Activated T-cell treated with anti-CD3 and anti-CD28 coated beads for 1 hour (primary cell): ENCODE measurements around the gene SPP1.
"Not testable (repeated sequence)": the region's sequence is repeated elsewhere in the genome, so short reads cannot be mapped to it uniquely, and the experiment has no call there.

Source experiments
- DNase-seq: peaks from one replicate; pipeline ENCODE4 v3.0.0-alpha.2; 2020; ENCODE audit warnings: low read depth

SPP1 gene

DNA sequence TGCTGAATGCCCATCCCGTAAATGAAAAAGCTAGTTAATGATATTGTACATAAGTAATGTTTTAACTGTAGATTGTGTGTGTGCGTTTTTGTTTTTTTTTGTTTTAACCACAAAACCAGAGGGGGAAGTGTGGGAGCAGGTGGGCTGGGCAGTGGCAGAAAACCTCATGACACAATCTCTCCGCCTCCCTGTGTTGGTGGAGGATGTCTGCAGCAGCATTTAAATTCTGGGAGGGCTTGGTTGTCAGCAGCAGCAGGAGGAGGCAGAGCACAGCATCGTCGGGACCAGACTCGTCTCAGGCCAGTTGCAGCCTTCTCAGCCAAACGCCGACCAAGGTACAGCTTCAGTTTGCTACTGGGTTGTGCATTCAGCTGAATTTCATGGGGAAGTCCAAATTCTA, at the start of gene SPP1:
Gene SPP1, plus strand, starts transcription at position 249 of the 400 bp plus-strand sequence. CDS start 1,182 bp downstream, outside the sequence.
- DNase-seq = no peak

GRCh38 chr4:87926554-87927098, 48.9 kb upstream of the SPP1 start:
- DNase-seq = no peak

- no peak for DNase-seq
Observed at GRCh38 chr4:87930629-87931028, 44.9 kb upstream of the SPP1 start.

GRCh38 chr4:87931932-87932331, 43.6 kb upstream of the SPP1 start:
- no peak for DNase-seq

GRCh38 chr4:87932718-87933141, 42.8 kb upstream of the SPP1 start:
- DNase-seq = no peak

DNA sequence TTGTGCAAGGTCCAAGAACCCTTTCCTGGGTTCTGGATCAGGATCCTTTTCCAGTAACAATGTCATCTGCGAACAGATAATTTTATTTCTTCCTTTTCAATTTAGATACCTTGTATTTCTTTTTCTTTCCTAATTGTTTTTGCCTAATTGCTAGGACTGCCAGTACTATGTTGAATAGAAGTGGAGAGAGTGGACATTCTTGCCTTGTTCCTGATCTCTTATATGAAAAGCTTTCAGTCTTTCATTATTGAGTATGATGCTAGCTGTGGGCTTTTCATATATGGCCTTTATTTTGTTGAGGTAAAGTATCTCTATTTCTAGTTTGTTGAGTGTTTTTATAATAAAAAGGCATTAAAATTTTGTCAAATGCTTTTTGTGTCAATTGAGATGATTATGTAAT, 42.2 kb upstream of the SPP1 start:
- no peak for DNase-seq

GRCh38 chr4:87934157-87934704, 41.3 kb upstream of the SPP1 start:
- no peak for DNase-seq

- DNase-seq = no peak
Observed at GRCh38 chr4:87934973-87935372, 40.5 kb upstream of the SPP1 start.

DNA sequence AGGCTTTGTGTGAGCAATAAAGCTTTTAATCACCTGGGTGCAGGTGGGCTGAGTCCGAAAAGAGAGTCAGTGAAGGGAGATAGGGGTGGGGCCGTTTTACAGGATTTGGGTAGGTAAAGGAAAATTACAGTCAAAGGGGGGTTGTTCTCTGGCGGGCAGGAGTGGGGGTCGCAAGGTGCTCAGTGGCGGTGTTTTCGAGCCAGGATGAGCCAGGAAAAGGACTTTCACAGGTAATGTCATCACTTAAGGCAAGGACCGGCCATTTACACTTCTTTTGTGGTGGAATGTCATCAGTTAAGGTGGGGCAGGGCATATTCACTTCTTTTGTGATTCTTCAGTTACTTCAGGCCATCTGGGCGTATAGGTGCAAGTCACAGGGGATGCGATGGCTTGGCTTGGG, 39.6 kb upstream of the SPP1 start:
- DNase-seq = not testable (repeated sequence)

- DNase-seq = no peak
Observed at GRCh38 chr4:87937523-87937922, 38.0 kb upstream of the SPP1 start.

- DNase-seq = no peak
Observed at GRCh38 chr4:87938746-87939145, 36.8 kb upstream of the SPP1 start.

GRCh38 chr4:87939978-87940690, 35.4 kb upstream of the SPP1 start:
- DNase-seq = no peak

DNA sequence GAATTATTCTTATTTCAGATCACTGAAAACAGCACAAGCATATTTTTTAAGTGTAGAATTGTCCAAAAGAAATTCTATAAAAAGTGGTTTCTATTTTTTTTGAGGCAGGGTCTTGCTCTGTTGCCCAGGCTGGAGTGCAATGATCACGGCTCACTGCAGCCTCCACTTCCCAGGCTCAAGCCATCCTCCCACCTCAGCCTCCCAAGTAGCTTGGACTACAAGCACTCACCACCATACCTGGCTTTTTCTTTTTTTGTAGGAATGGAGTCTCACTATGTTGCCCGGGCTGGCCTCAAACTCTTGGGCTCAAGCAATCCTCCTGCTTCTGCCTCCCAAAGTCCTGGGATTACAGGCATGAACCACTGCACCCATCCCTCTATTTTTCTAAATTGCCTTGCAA, 34.7 kb upstream of the SPP1 start:
- DNase-seq = not testable (repeated sequence)

DNA sequence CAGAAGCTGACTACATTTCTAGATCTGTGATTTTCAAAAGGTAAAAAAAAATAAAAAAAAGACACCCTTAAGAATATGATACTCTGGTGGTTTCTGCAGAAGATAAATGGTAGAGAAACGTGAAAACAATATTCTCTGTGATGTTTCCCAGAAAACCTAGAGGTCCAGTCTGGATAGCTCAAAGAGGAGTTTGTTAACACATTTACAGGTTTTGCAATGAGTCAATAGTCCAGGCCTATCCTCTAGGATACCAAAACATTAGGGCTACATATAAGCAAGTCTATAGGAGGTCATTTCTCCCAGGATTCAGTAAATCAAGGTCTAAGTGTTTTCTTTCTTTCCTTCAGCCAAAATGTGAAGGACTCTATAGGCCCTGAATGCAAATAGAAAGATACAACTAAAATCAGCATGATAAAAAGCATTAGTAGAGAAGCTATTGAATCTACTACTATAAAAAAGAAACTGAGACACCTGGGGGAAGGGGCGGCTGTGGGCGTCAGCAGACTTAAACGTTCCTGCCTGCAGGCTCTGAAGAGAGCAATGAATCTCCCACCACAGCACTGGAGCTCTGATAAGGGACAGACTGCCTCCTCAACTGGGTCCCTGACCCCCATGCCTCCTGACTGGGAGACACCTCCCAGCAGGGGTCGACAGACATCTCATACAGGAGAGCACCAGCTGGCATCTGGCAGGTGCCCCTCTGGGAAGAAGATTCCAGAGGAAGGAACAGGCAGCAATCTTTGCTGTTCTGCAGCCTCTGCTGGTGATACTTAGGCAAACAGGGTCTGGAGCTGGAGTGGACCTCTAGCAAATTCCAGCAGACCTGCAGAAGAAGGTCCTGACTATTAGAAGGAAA, 33.7 kb upstream of the SPP1 start:
- DNase-seq = no peak

- no peak for DNase-seq
Observed at GRCh38 chr4:87943660-87944149, 31.8 kb upstream of the SPP1 start.

DNA sequence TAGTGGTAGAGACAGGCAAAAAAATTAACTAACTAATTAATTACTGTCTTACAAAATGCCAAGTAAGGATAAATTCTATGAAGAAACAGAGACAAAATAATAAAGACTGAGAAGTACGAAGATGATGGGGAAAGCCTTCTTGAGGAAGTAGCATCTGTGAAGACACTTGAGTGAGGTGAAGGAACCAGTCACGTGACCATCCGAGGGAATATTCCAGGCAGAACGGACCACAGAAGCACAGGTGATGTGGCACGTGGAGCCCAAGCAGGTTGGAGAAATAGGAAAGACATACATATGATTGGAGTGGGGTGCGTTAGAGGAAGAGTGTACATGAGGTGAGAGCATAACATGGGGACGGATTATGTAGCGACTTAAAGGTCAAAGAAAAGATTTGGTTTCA, 30.5 kb upstream of the SPP1 start:
- DNase-seq = no peak

DNA sequence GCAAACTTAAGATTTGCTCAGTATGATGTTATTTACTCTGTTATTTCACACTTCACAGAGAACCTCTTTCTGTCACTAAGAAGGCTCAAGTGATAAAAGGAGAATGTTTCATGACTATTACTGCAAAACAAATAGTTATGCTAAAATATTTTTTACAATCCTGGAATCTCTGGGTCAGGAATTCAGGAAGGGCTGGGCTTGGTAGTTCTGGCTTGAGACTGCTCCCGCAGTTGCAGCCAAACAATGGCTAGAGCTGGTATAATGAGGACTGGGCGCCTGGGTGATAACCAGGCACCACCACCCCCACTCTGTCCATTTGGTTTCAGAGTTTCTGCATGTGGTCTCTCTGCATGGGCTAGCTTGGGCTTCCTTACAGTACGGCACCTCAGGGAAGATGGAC, 28.7 kb upstream of the SPP1 start:
- DNase-seq = no peak

- DNase-seq = no peak
Observed at GRCh38 chr4:87947381-87948160, 27.9 kb upstream of the SPP1 start.

- DNase-seq = no peak
Observed at GRCh38 chr4:87949961-87950360, 25.6 kb upstream of the SPP1 start.

DNA sequence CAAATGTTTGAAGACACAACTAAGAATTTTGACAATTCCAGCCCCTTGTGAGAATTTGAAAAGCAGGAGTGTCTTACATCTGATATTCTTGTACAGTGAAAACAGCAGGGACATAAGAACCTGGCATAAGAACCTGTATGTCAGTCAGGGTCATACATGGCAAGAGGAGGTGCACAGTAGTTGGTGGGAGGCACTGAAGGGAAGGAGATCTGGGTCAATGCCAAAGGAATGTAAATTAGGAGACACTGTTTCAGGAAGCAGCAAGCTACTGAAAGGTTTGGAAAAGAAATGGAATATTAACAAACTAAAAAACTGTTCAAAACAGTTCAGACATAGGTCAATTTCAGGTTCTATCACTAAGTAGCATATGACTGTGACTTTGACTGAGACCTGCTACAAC, 25.0 kb upstream of the SPP1 start:
- no peak for DNase-seq

GRCh38 chr4:87950936-87951511, 24.5 kb upstream of the SPP1 start:
- DNase-seq = no peak
